ENCODE measurements around the gene CDHR2.
A peak's percentile ranks its signal among the peaks of the same experiment; 100 is the strongest.
"Not testable (repeated sequence)": the region's sequence is repeated elsewhere in the genome, so short reads cannot be mapped to it uniquely, and the experiment has no call there.

Gene CDHR2

GRCh38 chr5:176596069-176596644 is 47.0 kb downstream of the CDHR2 start:
- no peak for DNase-seq (ENCODE audit: low read depth)

- DNase-seq (ENCODE audit: low read depth), result no peak
Observed at GRCh38 chr5:176596689-176597416, 47.7 kb downstream of the CDHR2 start.

GRCh38 chr5:176597417-176598389 is 48.6 kb downstream of the CDHR2 start:
- DNase-seq (ENCODE audit: low read depth), result no peak

GRCh38 chr5:176599749-176600430 is 50.7 kb downstream of the CDHR2 start:
- not testable (repeated sequence) for DNase-seq (ENCODE audit: low read depth)

GRCh38 chr5:176601901-176602482 is 52.9 kb downstream of the CDHR2 start:
- DNase-seq (ENCODE audit: low read depth), result no peak

- DNase-seq (ENCODE audit: low read depth), result no peak
Observed at GRCh38 chr5:176603091-176603490, 53.9 kb downstream of the CDHR2 start.

- DNase-seq (ENCODE audit: low read depth), result no peak
Observed at GRCh38 chr5:176606032-176606431, 56.9 kb downstream of the CDHR2 start.

- DNase-seq (ENCODE audit: low read depth), result no peak
Observed at GRCh38 chr5:176606875-176607274, 57.7 kb downstream of the CDHR2 start.

GRCh38 chr5:176608142-176608705 is 59.1 kb downstream of the CDHR2 start:
- DNase-seq (ENCODE audit: low read depth), result no peak

- no peak for DNase-seq (ENCODE audit: low read depth)
Observed at GRCh38 chr5:176608937-176609723, 60.0 kb downstream of the CDHR2 start.

- DNase-seq (ENCODE audit: low read depth), result peak; percentile 67
Observed at GRCh38 chr5:176609724-176610434, 60.7 kb downstream of the CDHR2 start, which contains the start of gene GPRIN1. Gene GPRIN1 (minus strand): TSS chr5:176610156. CDS start chr5:176599834, 10,322 bp downstream.

GRCh38 chr5:176610435-176610773 is 61.3 kb downstream of the CDHR2 start:
- no peak for DNase-seq (ENCODE audit: low read depth)

- peak; percentile 85 for DNase-seq (ENCODE audit: low read depth)
Observed at GRCh38 chr5:176611435-176611834, 62.3 kb downstream of the CDHR2 start.

- no peak for DNase-seq (ENCODE audit: low read depth)
Observed at GRCh38 chr5:176612008-176612407, 62.9 kb downstream of the CDHR2 start.

- no peak for DNase-seq (ENCODE audit: low read depth)
Observed at GRCh38 chr5:176612855-176613254, 63.7 kb downstream of the CDHR2 start.

GRCh38 chr5:176614805-176615478 is 65.8 kb downstream of the CDHR2 start:
- peak; percentile 75 for DNase-seq (ENCODE audit: low read depth)

GRCh38 chr5:176616511-176616910 is 67.4 kb downstream of the CDHR2 start:
- no peak for DNase-seq (ENCODE audit: low read depth)

GRCh38 chr5:176618783-176619182 is 69.6 kb downstream of the CDHR2 start:
- DNase-seq (ENCODE audit: low read depth), result no peak

GRCh38 chr5:176619203-176619568 is 70.0 kb downstream of the CDHR2 start:
- peak; percentile 83 for DNase-seq (ENCODE audit: low read depth)

All from EH (cell line).